Heart right ventricle (tissue), 16 donors: ENCODE data around the gene ADAM23. TPM values are rescaled to one million over a fixed set of nuclear protein-coding genes. Genes with fewer than 3 reads are reported as not detected.

ENCODE experiments used
- ATAC-seq, 8 donors: fragments of 200-7000 bp; cut with Tn5 transposase; one replicate each; pipeline ENCODE4 v1.9.1; 2020; ENCODE audit warnings: mild to moderate bottlenecking in 8 of 8, moderate library complexity in 8 of 8, moderate number of reproducible peaks in 1 of 8
- DNase-seq, 2 donors: peaks; one replicate each; pipeline ENCODE4 v3.0.0-alpha.2; 2020
- H3K27ac ChIP-seq, 10 donors: fragments of 200-600 bp; sonication (generic) in 2 of 10; one replicate each; pipeline versions ENCODE4 v1.5.0 to v1.8.0; 2020 to 2022; ENCODE audit warnings: mild to moderate bottlenecking in 3 of 10
- H3K27me3 ChIP-seq, 7 donors: fragments of 200-600 bp; one replicate each; pipeline ENCODE4 v1.8.0; 2021 to 2022; ENCODE audit warnings: mild to moderate bottlenecking in 2 of 7
- H3K36me3 ChIP-seq, 9 donors: fragments of 200-600 bp; sonication (generic) in 1 of 9; one replicate each; pipeline versions ENCODE4 v1.5.0 to v1.8.0; 2020 to 2022; ENCODE audit warnings: mild to moderate bottlenecking in 2 of 9
- H3K4me1 ChIP-seq, 9 donors: fragments of 200-600 bp; sonication (generic) in 1 of 9; one replicate each; pipeline versions ENCODE4 v1.5.0 to v1.8.0; 2020 to 2022; ENCODE audit warnings: mild to moderate bottlenecking in 4 of 9
- H3K4me3 ChIP-seq, 10 donors: fragments of 200-600 bp; sonication (generic) in 2 of 10; one replicate each; pipeline versions ENCODE4 v1.5.0 to v1.8.0; 2020 to 2022; ENCODE audit warnings: mild to moderate bottlenecking in 7 of 10, moderate library complexity in 2 of 10
- H3K9me3 ChIP-seq, 11 donors: fragments of 200-600 bp in 10 of 11; sonication (generic) in 2 of 11; one replicate each; pipeline versions ENCODE4 v1.5.0 to v1.8.0; 2013 to 2022; ENCODE audit warnings: mild to moderate bottlenecking in 2 of 11, control low read depth in 1 of 11, moderate library complexity in 1 of 11
- WGBS, 2 donors: extraction: QIAGEN DNeasy Blood & Tissue Kit; methylation state at CpG; one replicate each; pipeline ENCODE4 v1.1.7; 2013; ENCODE audit warnings: inconsistent platforms in 1 of 2; 5-methylcytosine and 5-hydroxymethylcytosine counted together
- intact Hi-C, 10 donors: fragments of 100-400 bp; cut with DNase I; formaldehyde crosslinking; loops; one replicate each; pipeline versions ENCODE4 v1.11.1 to v1.14.2; 2022
- polyA plus RNA-seq, 2 donors: library from polyadenylated mRNA; stranded (reverse); fragments of 200-250 nt; gene quantifications; one replicate each; pipeline ENCODE4 v1.2.3, GENCODE V29; 2013
- total RNA-seq, 10 donors: library from RNA; stranded (reverse); fragmentation: NEBNext Ultra II Directional in 3 of 10; extraction: Animal tissue kit (Norgen Biotek cat#: 25700) in 3 of 10; gene quantifications; one replicate each; pipeline versions ENCODE4 v1.2.1 to v1.2.4, GENCODE V29; 2021 to 2023
- TF ChIP-seq, protein P1 (sequence below), 9 donors: fragments of 200-600 bp; sonication (generic) in 2 of 9; IDR thresholded peaks; one replicate each; pipeline versions ENCODE4 v1.5.0 to v1.8.0; 2021 to 2022; ENCODE audit warnings: antibody characterized with exemption in 9 of 9, mild to moderate bottlenecking in 5 of 9, moderate library complexity in 1 of 9
- donor health status: Arrhythmogenic right ventricular cardiomyopathy.
- donor health status: ischemic (EF 13 %, LVEDD 7.1; RV severe dilation, severe dysfunction).
- donor health status: healthy with polysubstance abuse.
- donor health status: DM: no; HTN: yes; CAD: no.
- donor health status: DM: no; HTN: no; CAD: no.
- donor health status: ischemic (EF 25% LVEDD 6.9; RV normal size, moderate dysfunction).
- donor health status: ischemic (EF 25% LVEDD 5.7; RV mildly dilated, moderate dysfunction).
- donor health status: healthy.
- donor health status: DM: yes; HTN: yes; CAD: no.
- donor health status: Ischemic cardiomyopathy.
- donor health status: ischemic (EF 35%, LVEDD 5.7; RV mildly dilated, moderate dysfunction).
- donor health status: nonischemic (EF 11% LVEDD 7.7; RV severe dilation, severe dysfunction).
- donor health status: DM: yes; HTN: yes; CAD: no.
- donor health status: PGD.
- donor health status: ischemic (EF 29% LVEDD 5.4; RV normal size, mild dysfunction).
- donor health status: nonischemic (EF 23%, LVEDD 6.1; RV moderate dilation, normal function).

ADAM23 gene
- total and polyA plus RNA-seq, 12 donors = 11.9 to 101 (median 66.2) TPM

DNA sequence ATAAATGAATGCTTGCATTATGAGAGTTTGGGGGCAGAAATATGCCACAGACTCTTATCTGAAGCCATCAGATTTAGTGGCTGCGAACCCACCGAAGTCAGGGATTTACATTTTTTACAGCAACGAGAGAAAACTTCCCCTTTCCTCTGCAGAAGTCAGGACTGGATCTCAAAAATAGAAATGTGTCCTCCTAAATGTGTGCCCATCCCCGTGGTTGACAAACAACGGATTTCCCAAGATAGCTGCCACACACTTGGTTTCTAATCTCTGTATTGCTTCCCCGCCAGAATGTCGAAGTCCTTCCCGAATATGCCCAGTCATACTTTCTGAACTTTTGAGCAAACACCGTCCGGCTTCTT is 879 bp upstream of the ADAM23 start:
- 11 to 14% methylated on average over 10 of the region's 10 CpGs for WGBS, 2 donors
- peaks cover 0 to 87% (median 31%) of the 10 kb centered on the region in 7 donors for H3K27me3 ChIP-seq

DNA sequence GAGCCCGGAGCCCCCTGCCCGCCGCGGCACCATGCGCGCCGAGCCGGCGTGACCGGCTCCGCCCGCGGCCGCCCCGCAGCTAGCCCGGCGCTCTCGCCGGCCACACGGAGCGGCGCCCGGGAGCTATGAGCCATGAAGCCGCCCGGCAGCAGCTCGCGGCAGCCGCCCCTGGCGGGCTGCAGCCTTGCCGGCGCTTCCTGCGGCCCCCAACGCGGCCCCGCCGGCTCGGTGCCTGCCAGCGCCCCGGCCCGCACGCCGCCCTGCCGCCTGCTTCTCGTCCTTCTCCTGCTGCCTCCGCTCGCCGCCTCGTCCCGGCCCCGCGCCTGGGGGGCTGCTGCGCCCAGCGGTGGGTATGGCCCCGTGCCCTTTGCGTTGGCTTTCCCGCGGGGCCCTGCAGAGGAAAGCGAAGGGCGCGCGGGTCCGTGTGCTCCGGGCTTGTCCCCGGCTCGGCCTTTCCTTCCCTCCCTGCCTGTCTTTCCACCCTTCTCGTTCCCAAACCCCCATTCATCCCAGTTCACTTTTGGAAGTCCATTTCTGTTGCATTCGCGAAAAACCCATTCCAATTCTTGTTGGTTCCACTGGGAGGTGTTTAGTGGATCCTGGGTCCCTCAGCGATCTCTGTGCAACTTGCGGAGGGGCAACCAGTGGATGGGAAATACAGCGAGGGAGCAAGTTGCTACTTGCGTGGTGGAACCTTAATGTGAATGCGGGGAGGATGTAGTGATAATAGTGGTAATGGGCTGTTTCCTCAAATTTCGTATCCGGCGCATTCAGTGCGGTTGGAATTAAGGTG is 599 bp downstream of the ADAM23 start:
- H3K27me3 ChIP-seq = peaks cover 0 to 73% (median 24%) of the 10 kb centered on the region in 7 donors
- DNase-seq (peak; percentile 7 to 29), ATAC-seq (peak; percentile 24 to 68 (median 45))
- peak overlapping the region; percentile 33 to 75 (median 66) for H3K4me3 ChIP-seq
- intact Hi-C loops = loop anchor here in 5 of 10 donors (5.0 to 10.0 kb wide), 4 partner anchors 52 to 282 kb away; no protein-coding TSS in a partner anchor
- H3K36me3 ChIP-seq = no peaks in the 10 kb centered on the region
- H3K27ac ChIP-seq = peak overlapping the region; percentile 53 to 91 (median 77)
- 2% methylated on average over 70 to 77 of the region's 77 CpGs for WGBS, 2 donors
- TF ChIP-seq, protein P1, sequence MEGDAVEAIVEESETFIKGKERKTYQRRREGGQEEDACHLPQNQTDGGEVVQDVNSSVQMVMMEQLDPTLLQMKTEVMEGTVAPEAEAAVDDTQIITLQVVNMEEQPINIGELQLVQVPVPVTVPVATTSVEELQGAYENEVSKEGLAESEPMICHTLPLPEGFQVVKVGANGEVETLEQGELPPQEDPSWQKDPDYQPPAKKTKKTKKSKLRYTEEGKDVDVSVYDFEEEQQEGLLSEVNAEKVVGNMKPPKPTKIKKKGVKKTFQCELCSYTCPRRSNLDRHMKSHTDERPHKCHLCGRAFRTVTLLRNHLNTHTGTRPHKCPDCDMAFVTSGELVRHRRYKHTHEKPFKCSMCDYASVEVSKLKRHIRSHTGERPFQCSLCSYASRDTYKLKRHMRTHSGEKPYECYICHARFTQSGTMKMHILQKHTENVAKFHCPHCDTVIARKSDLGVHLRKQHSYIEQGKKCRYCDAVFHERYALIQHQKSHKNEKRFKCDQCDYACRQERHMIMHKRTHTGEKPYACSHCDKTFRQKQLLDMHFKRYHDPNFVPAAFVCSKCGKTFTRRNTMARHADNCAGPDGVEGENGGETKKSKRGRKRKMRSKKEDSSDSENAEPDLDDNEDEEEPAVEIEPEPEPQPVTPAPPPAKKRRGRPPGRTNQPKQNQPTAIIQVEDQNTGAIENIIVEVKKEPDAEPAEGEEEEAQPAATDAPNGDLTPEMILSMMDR (IDR thresholded peaks at IDR 0.05) = no peak
- peaks cover 3 to 46% (median 20%) of the 10 kb centered on the region in 9 donors for H3K4me1 ChIP-seq
- no peaks in the 10 kb centered on the region for H3K9me3 ChIP-seq

More for the DNA sequence above, 879 bp upstream of the ADAM23 start:
- H3K4me3 ChIP-seq = peak overlapping the region; percentile 11 to 75 (median 66)
- no peaks in the 10 kb centered on the region for H3K9me3 ChIP-seq
- H3K4me1 ChIP-seq = peaks cover 3 to 39% (median 20%) of the 10 kb centered on the region in 9 donors
- DNase-seq (no peak), ATAC-seq (no peak)
- intact Hi-C loops = loop anchor here in 5 of 10 donors (5.0 to 10.0 kb wide), 4 partner anchors 50 to 280 kb away; no protein-coding TSS in a partner anchor
- H3K27ac ChIP-seq = peak overlapping the region in 1 of 10 donors; percentile 52
- TF ChIP-seq, protein P1 (IDR thresholded peaks at IDR 0.05) = no peak
- no peaks in the 10 kb centered on the region for H3K36me3 ChIP-seq

DNA sequence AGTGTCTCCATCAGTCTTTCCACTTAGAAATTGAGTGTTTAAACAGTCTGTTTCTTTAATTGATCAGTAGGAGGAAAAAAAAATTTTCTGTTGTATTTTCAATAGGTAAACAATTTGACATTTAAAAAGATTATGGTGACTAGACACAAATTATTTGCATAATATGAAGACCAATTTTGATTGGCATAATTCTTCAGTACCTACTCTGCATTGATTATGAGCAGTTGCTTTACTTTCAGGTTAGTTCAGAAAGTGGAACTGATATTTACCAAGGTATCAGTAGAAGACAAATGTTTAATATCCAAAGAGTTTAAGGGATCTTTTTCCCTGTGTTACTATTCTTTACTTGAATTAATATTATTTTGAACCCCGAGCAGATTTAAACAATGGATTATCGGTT is 2.6 kb downstream of the ADAM23 start:
- Histone ChIP-seq H3K36me3 (no peaks in the 10 kb centered on the region), H3K4me3 (no peak overlapping the region), H3K4me1 (peaks cover 3 to 46% (median 20%) of the 10 kb centered on the region in 9 donors), H3K27ac (no peak overlapping the region), H3K9me3 (no peaks in the 10 kb centered on the region), H3K27me3 (peaks cover 0 to 55% (median 13%) of the 10 kb centered on the region in 7 donors)
- intact Hi-C loops = loop anchor here in 3 of 10 donors (5.0 to 10.0 kb wide), 3 partner anchors 99 to 284 kb away; no protein-coding TSS in a partner anchor
- TF ChIP-seq, protein P1 (IDR thresholded peaks at IDR 0.05) = no peak
- 86 to 90% methylated on average over 2 of the region's 2 CpGs for WGBS, 2 donors
- no peak for DNase-seq
- no peak for ATAC-seq

DNA sequence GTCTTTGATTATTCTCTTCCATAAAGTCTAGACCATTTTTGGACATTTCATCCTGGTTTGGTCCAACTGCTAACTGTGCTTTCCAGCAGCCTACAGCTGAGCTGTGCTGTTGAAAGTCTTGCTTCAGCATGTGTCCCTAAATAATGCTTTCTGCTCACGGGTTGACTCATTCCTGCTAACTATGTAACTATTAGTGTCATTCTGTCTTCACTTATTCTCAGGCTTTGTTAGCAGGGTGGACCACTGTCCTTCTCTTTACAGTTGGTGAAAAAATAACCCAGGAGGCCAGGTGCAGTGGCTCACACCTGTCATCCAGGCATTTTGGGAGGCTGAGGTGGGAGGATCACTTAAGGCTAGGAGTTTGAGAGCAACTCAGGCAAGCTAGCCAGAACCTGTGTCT is 8.9 kb downstream of the ADAM23 start:
- H3K27me3 ChIP-seq = no peaks in the 10 kb centered on the region
- H3K4me3 ChIP-seq = no peak overlapping the region
- ATAC-seq (peak in 3 of 8 donors; percentile 11 to 41 (median 27)), DNase-seq (no peak)
- H3K9me3 ChIP-seq = no peaks in the 10 kb centered on the region
- H3K36me3 ChIP-seq = no peaks in the 10 kb centered on the region
- WGBS, 2 donors = 30 to 45% methylated on average over 1 of the region's 1 CpG
- TF ChIP-seq, protein P1 (IDR thresholded peaks at IDR 0.05) = no peak
- H3K27ac ChIP-seq = peak overlapping the region in 9 of 10 donors; percentile 42 to 83 (median 65)
- peaks cover 0 to 27% (median 10%) of the 10 kb centered on the region in 9 donors for H3K4me1 ChIP-seq
- intact Hi-C loops = loop anchor here in 2 of 10 donors (5.0 kb wide), 1 partner anchor 65 kb away; no protein-coding TSS in a partner anchor
